Stimulated activated naive CD8-positive, alpha-beta T cell treated with anti-CD3 and anti-CD28 coated beads, Interleukin-15, Interleukin-2, amounts not matched to agents 100 U/mL and 50 U/mL, for 24 hours (primary cell): Measurements from ENCODE around the gene PDLIM5.
"Not testable (repeated sequence)": the region's sequence is repeated elsewhere in the genome, so short reads cannot be mapped to it uniquely, and the experiment has no call there.

Experiments used
- ATAC-seq: fragments of 150-1000 bp; cut with Tn5 transposase; one replicate; pipeline ENCODE4 v1.10.0; 2021
- DNase-seq: peaks from one replicate; pipeline ENCODE4 v3.0.0; 2021

The PDLIM5 gene

DNA sequence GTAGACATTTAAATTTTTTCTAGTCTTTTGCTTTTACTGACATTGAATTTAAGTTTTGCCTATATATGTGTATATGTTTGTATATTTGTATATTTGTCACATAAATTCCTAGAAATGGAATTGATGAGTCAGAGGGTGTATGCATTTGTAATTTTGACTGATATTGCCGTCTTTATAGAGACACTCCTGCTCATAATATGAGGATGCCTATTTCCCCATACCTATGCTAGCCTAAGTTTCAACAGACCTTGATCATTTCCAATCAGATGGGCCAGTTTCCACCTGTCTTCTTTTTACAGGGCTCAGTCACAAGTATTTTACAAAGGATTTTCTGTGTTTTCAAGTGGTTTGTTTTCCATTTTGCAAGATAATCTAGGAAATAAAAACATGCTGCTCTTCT lies 10.8 kb downstream of the PDLIM5 start:
- DNase-seq, result no peak

DNA sequence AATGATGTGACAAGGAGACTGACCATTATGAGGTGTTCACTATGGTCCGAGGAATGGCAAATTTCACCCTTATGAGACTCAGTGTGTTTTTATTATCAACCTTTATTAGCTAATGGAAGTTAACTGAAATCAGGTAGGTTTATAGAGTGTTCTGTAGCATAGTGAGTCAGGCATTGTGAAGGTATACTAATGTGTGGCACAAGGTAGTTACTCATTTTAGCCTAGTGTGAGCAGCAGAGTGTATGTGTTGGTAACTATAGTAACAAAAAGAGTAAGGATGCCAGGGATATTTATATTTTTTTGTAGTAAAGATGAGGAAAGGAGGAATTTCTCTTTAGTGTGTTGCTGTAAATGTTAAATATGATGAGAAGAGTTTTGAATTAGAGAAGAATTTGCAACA lies 12.0 kb downstream of the PDLIM5 start:
- no peak for DNase-seq
- no peak for ATAC-seq

More for the DNA sequence above, 10.8 kb downstream of the PDLIM5 start:
- no peak for ATAC-seq

DNA sequence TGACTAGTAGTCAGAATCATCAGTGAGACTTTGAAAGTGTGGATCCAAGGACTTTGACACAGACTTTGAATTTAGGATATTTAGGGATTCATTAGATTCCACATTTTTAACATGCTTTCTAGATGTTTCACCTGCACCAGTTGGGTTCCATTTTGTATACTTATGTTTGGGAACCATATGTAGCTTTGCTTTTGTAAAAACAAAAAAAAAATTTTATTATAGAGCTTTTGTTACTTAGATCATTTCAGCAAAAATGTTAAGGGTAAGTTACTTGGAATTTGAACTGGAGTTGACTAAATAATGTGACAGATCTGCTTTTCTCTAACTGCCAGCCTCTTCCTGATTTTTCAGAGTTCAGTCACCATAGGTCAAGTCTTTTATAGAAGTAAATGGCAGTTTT lies 14.6 kb downstream of the PDLIM5 start:
- no peak for DNase-seq
- ATAC-seq, result no peak

DNA sequence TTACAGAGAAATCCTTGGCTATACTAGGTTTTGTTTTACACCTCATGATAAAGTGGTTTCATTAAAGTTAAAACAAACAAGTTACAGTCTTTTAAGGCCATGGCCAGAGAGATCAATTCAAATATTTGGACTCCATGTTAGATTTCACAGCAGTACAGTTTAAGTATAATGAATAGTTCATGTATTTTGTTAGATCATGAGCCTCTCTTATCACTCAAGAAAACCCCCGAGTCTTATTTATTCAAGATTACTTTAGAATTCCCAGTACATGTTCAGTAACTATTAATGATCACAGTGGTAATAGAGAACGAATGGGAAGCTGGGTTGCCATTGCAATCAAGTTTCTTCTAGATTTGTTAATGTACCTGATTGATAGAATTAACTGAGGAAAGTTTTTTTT lies 15.2 kb downstream of the PDLIM5 start:
- ATAC-seq (no peak), DNase-seq (no peak)

DNA sequence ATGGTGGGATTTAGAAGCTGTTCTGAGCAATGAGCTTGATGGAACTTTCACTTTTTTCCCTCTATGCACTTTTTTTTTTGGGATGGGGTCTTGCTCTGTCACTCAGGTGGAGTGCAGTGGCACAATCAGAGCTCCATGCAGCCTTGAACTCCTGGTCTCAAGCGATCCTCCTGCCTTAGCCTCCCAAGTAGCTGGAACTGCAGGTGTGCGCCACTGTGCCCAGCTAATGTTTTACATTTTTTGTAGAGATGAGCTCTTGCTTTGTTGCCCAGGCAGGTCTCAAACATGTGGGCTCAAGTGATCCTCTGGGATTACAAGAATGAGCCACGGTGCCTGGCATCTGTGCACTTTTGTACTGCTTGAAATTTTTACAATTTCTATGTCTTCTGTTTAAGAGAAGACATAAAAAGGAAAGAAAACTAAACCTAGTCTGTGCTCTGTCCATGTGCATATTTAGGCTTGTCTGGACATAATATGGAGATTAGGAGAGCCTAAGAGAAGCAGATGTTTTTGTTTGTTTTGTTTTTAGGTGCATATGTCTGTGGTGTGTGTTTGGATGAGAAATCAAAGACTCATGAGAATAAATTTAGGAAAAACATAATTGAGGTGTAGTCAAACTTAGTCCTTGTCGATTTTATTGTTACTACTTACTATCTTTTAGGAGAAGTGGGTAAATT lies 16.5 kb downstream of the PDLIM5 start:
- DNase-seq (no peak), ATAC-seq (no peak)

DNA sequence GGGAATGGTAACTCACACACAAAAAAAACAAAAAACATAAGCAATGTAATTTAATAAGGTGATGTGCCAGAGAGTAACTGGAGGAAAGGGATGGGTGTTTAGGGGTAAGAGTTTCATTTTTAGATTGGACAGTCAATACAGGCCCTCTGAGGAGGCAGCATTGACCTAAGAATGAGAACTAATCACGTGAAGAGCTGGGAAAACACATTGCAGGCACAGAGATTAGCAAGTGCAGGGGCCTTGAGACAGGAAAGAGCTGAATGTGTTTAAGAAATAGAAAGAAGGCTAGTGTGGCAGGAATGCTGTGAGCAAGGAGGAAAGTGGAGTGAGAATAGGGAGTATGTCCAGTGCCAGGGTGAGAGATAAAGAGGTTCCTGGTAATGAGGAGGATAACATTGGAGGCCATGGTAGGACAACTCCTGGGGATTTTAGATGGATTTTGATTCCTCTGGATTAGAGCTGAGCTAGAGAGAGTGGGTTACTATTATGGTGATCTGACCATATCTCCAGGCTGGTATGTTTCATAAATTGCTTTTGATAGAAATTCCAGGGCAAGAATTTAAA lies 17.6 kb downstream of the PDLIM5 start:
- no peak for DNase-seq
- ATAC-seq, result no peak

DNA sequence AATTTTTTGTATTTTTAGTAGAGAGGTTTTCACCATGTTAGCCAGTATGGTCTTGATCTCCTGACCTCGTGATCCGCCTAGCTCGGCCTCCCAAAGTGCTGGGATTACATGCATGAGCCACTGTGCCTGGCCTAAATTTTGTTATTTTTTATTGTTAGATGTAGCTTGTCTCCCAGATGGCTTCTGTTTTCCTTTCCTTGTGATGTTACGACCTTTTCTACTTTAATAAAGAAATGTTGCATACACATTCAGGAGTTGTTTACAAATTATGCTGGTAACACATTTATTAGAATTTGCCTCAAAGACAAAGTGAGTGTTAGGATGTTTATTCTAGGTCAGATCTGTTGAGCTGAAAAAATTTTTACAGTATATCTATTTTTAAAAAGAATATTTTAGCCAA lies 18.4 kb downstream of the PDLIM5 start:
- DNase-seq, result no peak

DNA sequence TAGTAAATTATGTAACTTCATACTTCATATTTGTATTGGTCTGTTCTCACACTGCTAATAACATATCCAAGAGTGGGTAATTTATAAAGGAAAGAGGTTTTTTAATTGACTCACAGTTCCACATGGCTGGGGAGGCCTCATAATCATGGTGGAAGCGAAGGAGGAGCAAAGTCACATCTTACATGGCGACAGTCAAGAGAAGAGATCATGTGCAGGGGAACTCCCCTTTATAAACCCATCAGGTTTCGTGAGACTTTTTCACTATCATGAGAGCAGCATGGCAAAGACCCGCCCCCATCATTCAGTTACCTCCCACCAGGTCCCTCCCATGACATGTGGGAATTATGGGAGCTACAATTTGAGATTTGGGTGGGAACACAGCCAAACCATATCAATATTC lies 19.0 kb downstream of the PDLIM5 start:
- DNase-seq, ATAC-seq: not testable (repeated sequence)

More for the DNA sequence above, 18.4 kb downstream of the PDLIM5 start:
- ATAC-seq, result no peak

DNA sequence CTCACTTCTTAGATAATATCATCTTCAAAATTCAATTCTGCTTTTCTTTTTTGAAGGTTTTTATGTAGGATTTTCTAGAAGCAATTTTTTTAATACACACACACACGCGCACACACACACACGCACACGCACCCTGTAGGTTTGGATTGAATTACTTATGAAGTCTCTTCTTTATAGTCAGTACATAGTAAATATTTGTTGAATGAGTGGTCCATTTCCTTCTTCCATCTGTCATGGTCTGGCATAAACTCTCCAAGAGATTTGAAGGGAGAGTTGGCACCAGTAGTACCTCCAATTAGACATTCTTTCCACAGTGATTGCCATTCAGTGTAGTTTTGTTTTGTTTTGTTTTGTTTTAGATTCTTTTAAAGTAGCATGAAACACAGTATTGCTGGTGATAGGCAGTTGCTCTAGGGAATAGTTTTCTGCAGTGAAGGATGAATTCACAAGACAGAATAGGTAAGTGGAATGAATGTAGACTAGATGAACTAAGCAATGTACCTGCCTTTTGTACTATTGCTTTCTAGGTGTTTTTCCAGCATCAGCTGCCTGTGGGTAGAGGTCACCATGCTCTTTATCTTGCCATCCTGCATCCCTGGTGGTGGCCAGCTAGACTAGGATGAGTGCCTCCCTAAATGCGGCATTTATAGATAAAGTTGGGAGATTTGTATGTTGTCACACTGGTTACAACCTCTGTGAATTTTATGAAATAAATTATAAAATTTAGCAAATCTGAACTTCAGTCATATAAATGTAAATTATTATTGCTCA lies 20.5 kb downstream of the PDLIM5 start:
- no peak for ATAC-seq
- DNase-seq, result no peak

DNA sequence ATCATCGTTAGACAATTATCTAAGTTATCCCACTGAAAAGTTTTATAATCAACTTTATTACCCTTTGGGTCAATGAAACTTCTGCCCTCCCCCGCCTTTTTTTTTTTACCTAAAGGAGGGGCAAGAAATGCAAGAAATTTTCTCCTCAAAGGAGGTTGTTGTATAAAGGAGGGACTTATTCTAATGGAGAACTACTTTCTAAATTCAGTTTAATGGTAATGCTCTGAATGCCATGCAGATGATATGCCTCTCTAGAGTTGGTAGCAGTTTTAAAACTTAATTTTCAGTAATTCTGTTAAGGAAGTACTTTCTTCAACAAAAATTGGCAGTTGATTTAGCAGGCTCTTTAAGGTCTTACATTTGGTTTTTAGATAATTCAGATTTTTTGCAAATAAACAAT lies 23.3 kb downstream of the PDLIM5 start:
- ATAC-seq (no peak), DNase-seq (no peak)

DNA sequence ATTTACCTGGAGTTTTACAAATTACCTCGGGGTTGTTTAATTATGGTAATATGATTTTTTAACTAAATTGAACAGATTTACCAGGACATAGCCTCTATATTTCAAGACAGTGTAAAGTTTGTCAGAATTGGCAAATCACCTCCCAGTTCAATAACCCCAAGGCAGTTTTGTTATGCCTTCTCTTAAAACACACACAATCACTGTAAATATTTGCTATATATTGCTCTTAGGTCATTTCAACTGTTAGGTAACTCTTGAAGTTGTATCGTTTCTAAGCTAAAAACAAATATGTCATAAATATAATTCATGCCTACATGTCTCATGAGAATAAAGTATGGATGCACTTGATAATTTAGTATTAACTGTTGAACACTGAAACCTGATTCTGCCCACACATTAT lies 24.1 kb downstream of the PDLIM5 start:
- ATAC-seq, result no peak

DNA sequence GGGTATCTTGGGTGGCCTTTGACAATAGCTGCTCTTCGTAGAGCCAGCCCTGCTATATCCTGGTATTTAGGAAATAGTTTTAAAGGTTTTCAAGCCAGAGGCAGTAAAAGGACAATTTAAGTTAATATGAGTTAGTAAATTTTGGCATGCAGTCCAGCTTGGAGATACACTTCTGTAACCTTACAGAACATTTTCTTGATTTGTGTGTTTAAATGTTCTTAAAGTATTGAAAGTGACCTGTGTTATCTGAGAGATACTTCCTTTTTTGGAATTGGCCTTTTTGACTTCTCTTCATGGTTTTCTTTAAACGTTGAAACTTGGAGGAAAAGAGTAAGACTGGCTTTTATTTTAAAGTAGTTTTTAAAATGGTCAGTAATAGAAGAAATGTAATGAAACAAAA lies 25.5 kb downstream of the PDLIM5 start:
- no peak for ATAC-seq

More for the DNA sequence above, 24.1 kb downstream of the PDLIM5 start:
- no peak for DNase-seq

DNA sequence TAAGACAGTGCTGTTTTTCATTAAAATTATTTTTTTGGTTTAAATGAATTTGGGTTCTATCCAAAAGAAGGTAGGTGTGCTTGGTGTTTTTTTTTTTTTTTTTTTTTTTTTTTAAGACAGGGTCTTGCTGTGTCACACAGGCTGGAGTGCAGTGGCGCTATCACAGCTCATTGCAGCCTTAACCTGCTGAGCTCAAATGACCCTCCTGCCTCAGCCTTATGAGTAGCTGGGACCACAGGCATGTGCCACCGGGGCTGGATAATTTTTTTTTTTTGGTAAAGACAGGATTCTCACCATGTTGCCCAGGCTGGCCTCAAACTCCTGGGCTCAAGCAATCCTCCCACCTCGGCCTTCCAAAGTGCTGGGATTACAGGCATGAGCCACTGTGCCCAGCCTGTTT lies 27.1 kb downstream of the PDLIM5 start:
- DNase-seq, ATAC-seq: not testable (repeated sequence)

More for the DNA sequence above, 25.5 kb downstream of the PDLIM5 start:
- DNase-seq, result no peak

DNA sequence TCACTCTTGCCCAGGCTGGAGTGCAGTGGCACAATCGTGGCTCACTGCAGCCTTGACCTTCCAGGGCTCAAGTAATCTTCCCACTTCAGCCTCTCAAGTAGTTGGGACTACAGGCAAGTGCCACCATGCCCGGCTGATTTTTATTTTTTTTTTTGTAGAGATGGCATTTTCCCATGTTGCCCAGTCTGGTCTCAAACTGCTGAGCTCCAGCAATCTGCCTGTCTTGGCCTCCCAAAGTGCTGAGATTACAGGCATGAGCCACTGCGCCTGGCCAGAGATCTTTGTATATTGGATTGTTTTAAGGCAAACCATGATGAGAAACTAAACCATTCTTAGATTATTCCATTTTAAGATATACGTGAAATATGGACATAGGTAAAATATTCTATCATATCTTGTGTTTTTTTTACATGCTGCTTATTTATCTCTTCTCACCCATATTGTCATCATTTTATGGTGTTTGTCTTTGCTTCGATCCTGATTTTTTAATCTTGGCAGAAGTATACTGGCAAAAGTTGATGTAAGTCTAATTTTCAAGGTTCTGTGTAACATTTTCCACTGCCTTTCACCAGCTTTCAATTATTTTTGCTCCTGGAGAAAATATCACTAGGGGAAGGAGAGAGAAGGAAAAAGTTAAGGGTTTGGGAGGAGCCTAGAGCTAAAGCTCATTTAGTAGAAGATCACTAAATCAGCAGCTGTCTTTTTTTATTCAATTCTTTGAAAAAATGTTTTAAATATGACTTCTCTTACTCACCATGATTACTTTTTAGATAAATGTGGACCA lies 27.8 kb downstream of the PDLIM5 start:
- no peak for DNase-seq

DNA sequence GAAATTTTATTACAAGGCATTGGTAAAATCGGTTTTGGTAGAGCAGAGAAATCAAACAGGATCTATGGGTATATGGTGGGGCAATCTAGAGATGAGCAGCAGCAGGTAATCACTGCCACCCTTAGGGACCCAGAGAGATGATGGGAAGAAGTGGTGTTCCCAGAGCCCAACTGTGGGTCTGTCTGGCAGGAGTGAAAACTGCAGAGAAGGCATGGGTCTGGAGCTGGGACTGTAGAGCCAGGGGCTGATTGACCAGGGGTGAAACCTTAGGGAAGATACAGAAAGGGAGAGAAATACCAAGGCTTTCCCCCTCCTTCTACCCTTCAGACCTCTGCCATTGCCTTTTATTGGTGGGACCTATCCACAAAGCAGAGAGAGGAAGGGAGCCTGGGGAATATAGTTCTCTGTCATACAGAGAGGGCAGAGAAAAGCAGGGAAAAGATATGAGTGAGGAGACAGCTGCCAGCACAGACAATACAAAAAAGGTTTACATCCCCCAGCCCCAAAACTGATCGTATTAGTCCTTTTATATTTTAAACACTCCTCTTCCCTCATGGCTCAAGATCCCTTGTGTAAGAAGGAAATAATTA lies 28.7 kb downstream of the PDLIM5 start:
- DNase-seq (no peak), ATAC-seq (no peak)

More for the DNA sequence above, 27.8 kb downstream of the PDLIM5 start:
- ATAC-seq, result no peak

DNA sequence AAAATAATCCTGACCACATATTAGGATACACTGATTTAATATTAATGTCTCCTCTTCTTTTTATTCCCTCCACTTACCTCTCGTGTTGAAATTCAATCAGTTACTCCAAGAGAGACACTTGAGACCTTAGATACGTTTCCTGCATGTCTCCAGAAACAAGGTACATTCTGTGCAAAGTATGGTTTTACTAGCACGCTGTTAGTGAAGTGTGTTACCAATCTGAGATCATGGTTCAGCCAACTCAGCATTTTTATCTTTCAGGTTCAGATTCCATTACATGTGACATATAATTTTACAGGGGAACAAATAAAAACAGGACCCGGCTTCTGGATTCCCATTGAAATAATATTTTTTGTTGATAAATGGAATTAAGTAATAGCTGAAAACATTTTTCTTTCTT lies 32.2 kb downstream of the PDLIM5 start:
- DNase-seq (no peak), ATAC-seq (no peak)

DNA sequence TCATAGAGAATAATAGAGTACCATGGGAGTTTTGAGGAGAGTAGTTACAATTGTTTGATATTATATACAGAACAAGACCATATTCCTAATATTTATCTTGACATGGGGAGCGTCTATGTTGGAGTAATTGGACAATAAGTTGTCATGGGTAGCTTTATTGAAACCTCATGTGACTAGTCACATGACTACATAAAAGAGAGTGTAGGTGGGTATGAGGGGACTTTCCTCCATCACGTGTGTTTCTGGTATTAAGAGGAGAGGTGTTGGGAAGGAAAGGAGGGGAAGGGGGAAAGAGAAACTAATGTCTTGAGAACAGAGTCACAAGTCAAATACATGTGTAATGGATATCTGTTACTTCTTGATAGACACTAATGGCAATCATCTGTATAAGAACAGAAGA lies 33.1 kb downstream of the PDLIM5 start:
- DNase-seq, result no peak
- ATAC-seq, result no peak

DNA sequence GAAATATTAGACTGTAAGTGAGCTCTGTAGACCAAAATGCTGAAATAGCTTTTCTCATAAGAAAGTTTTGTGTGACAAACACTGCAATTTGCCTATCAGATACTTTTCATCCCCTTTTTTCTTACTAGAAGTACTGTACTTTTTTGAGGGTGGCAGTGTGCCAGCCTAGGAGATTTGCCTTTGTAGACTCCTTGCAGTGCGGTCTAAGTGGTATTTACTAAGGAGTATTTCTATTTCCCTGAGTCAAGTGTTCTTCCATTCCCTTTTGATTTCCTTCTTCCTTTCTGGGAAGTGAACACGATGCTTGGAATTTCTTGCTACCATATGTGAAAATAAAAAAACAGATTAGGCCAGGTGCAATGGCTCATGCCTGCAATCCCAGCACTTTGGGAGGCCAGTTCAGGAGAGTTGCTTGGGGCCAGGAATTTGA lies 34.6 kb downstream of the PDLIM5 start:
- ATAC-seq (no peak), DNase-seq (no peak)

DNA sequence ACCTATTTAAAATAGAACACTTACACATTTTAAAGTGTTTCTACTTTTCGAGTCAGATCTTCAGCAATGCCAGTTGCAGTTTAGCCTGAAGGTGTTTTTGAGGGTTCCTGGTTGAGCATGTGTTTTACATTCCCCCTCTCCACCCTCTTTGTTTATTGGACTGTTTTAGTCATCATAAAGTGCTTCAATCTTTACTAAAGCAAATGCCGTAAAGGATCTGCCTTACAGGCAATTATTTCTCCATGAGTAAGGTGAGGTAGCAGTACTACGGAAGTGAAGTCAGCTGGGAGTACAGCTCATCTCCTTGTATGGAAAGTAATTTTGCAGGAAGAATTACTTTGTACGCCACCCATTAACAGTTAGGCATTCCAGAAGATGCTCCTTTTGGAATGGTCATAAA lies 36.9 kb downstream of the PDLIM5 start:
- DNase-seq (no peak), ATAC-seq (no peak)

DNA sequence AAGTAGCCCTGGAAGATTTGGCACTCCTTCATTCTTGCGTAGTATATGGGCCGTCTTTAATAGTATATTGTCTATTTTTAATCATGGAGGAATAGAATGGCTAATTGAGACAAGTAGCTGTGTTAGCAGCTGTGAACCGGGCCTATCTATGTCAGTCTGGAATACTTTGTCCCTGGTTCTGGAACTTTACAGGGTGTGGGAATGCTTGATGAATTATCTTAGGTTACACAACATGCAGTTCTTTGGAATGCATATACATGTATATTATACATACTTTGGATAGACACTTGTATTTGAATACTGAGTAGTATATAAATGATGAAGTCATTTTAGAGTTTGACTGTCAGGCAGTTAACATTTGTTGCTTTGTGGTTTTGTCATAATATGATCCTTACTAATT lies 37.4 kb downstream of the PDLIM5 start:
- DNase-seq (no peak), ATAC-seq (no peak)

DNA sequence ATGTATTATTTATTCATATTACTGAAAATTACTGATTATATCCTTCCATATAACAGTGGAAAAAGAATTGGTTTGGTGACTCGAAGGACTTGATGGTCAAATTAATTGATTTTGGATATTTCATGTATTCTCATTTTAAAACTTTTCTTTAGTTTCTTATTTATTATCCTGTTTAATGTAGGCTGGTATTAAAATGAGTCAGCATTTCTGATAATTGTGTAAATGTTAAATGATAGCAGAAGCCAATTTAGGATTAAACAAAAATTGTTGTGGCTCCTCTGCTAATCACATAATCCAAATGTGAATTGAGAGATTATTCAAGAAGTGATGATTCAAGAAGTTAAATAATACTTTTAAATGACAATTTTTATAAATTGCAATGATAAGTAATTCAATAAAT lies 38.7 kb downstream of the PDLIM5 start:
- DNase-seq, result no peak
- no peak for ATAC-seq

DNA sequence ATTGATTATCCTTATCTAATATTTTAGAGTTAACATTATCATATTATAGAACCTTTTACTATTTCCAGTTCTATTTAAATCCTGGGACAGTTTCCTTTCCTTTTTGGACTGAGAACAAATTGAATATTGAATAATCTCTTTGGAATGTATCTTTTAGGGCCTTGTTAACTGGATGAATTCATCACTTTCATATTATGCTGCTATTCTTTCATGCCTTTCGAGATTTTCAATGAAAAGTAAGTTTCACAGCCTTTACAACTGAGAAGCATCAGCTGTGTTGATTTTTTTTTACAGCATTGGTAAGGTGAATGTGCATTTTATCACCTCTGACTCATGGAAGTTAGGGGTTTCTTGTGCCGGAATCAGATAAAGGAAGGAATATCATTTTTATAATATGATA lies 39.6 kb downstream of the PDLIM5 start:
- DNase-seq (no peak), ATAC-seq (no peak)
